GM19328 (cell line): Measurements from ENCODE around the gene ACTR10.

Source experiments
- ATAC-seq: cut with Tn5 transposase; IDR thresholded peaks from one replicate; pipeline ENCODE4 v1.9.1; 2021; ENCODE audit warnings: mild to moderate bottlenecking, moderate library complexity; ENCODE audit not compliant: unreplicated experiment

The ACTR10 gene

GRCh38 chr14:58278177-58278576 is 78.2 kb downstream of the ACTR10 start:
- ATAC-seq, result no peak

GRCh38 chr14:58280954-58281787 is 81.2 kb downstream of the ACTR10 start:
- ATAC-seq, result peak; percentile 55

GRCh38 chr14:58281969-58282368 is 82.0 kb downstream of the ACTR10 start:
- ATAC-seq, result no peak

- ATAC-seq, result no peak
Observed at GRCh38 chr14:58282925-58283593, 83.1 kb downstream of the ACTR10 start.

- no peak for ATAC-seq
Observed at GRCh38 chr14:58283730-58284129, 83.8 kb downstream of the ACTR10 start.

GRCh38 chr14:58285132-58285531 is 85.2 kb downstream of the ACTR10 start:
- ATAC-seq, result no peak
